Tongue (tissue), 2 donors: Measurements from ENCODE around the gene C1QC. TPM values are rescaled to one million over a fixed set of nuclear protein-coding genes. Genes with fewer than 3 reads are reported as not detected.
"Not testable (repeated sequence)": the region's sequence is repeated elsewhere in the genome, so short reads cannot be mapped to it uniquely, and the experiment has no call there.

Experiments
- DNase-seq: peaks from one replicate; pipeline ENCODE4 v3.0.0-alpha.2; 2015
- total RNA-seq: library from RNA; depleted of rRNA; stranded (reverse); fragments of >200 nt; gene quantifications from one replicate; pipeline ENCODE4 v1.2.3, GENCODE V29; 2014

C1QC gene
- total RNA-seq, 1 donor from 2014 or later = 20.5 TPM

DNA sequence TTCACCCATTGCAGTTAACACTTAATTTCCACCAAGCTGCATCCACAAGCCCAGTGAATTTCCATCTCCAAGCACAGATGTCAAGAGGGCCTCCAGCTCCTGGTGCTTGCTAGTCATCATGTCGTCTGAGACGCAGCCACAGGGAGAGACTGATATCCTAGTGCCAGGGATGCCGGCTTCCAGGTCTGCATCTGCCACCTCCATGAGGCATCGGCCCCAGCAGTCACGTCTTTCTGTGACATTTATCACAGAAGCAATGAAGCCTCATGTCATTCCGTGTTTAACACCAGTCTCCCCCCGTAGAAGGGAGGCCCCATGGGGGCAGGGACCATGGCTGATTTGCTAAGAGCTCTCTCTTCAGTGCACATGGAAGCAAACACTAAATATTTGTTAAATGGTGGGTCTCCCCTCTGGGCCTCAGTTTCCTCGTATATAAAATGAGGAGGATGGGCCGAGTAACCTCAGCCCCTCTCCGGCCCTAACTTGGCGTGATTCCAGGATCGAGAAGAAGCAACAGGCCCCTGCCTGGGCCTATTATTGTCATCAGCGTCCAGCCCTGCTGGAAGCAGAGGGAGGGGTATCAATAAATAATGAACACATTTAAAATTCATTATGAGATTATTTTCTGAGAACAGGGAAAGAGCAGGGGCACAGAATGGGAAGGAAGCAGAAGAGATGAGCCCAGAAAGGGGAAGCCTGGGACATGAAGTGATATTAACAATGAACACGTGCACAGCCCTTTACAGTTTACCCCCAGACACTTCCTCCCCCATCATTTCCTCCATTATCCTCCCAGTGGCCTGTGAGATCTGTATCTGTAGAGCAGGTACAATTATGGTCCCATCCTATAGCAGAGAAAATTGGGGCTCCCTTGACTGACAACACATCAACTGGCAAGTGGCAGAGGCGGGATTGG lies 8.8 kb downstream of the C1QC start:
- no peak for DNase-seq

DNA sequence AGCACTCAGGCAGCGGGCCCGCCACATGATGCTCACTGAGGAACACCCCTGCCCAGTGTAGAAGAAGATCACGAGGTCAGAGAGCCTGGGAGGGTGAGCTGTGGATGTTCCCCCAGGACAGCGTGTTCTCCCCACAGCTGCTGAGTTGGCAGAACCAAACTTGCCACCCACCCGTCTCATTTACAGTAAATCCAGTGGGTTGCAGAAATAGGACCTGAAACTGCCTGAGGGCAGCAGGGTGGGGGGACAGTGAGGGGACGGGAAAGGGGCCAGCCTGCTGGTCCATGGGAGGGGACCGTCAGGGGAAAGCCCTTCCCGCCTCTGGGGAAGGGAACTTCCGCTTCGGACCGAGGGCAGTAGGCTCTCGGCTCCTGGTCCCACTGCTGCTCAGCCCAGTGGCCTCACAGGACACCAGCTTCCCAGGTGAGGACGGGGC lies 9.5 kb downstream of the C1QC start, which contains the start of gene C1QB:
Gene C1QB, plus strand, starts transcription at position 356 of the 436 bp plus-strand sequence. CDS start 6,227 bp downstream, outside the sequence.
- no peak for DNase-seq

DNA sequence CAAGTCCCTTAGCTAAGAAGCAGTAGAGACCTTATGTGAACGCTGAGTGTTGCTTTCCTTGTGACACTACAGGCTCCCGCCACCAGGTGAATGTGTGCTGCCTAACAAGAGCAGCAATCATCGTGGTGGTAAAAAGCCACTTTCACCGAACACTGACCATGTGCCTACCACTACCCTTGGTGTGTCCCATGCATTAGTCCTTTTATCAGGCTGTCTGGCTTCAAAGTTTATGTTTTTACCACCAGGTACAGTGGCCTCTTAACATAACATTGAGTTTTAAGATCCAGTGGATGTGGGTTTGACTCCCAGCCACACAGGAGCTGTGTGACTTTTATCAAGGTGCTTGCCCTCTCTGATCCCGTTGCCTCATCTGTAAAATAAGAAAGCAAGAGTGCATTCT lies 11.3 kb downstream of the C1QC start:
- no peak for DNase-seq

DNA sequence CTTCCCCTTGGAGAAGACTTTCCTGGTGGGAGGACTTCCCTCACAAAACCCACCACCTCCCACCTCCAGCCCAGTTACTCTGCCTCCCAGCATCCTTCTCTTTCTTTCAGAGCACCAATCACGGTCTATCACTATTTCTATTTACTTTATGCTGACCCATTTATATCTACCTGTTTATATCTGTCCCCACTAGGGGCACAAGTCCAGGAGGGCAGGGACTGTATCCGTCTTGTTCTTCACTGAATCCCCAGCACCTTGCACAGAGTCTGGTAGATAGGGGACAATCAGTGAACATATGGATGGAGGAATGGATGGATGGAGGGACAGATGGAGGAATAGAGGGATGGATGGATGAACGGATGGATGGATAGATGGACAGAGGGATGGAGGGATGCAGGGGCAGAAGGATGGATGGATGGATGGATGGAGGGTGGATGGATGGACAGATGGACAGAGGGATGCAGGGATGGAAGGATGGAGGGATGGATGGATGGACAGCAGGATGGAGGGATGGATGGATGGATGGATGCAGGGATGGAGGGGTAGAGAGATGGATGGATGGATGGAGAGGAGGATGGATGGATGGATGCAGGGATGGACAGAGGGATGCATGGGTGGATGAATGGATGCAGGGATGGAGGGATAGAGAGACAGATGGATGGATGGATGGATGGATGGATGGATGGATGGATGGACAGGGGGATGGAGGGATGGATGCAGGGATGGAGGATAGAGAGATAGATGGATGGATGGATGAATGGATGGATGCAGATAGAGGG lies 15.1 kb downstream of the C1QC start:
- DNase-seq = no peak

DNA sequence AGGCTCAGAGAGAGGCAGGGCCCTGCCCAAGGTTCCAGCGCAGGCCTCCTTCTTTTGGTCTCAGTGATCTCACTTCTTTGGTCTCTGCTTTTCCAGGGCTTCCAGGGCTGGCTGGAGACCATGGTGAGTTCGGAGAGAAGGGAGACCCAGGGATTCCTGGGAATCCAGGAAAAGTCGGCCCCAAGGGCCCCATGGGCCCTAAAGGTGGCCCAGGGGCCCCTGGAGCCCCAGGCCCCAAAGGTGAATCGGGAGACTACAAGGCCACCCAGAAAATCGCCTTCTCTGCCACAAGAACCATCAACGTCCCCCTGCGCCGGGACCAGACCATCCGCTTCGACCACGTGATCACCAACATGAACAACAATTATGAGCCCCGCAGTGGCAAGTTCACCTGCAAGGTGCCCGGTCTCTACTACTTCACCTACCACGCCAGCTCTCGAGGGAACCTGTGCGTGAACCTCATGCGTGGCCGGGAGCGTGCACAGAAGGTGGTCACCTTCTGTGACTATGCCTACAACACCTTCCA lies 17.3 kb downstream of the C1QC start:
- no peak for DNase-seq

DNA sequence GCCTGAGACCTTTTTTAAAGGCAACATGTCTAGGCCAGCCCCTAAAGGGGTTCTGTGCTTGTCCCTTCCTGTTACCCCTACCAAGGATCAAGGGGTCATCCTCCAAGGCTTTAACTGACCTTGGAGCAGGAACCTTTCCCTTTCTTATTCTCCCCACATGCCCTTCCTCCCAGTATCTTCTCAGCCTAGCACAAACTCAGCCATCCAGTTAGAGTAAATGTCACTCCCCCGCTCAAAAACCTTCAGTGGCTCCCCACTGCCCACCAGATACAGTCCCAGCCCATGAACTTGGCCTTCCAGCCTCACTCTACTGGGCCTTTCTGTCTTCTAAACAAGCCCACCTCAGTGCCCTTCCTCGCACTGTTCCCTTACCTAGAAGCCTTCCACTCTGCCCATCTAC lies 18.4 kb downstream of the C1QC start:
- DNase-seq = no peak

DNA sequence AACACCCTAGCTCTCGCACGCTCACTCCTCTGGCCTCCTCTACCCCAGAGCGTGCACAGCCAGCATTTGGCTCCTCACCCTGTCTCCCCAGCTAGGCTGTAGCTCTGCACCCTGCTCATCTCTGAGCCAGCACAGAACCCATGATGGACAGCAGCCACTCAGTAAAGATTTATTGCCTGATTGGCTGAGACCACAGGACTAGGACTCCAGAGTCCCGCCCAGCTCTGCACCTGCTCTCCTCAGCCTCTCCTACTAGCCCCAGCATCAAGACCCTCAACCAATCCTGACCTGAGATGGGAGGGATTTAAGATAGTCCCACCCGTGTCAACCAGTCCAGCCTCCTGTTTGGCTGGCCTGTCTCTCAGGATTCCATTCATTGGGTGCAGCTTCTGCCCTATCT lies 18.9 kb downstream of the C1QC start:
- DNase-seq = no peak

DNA sequence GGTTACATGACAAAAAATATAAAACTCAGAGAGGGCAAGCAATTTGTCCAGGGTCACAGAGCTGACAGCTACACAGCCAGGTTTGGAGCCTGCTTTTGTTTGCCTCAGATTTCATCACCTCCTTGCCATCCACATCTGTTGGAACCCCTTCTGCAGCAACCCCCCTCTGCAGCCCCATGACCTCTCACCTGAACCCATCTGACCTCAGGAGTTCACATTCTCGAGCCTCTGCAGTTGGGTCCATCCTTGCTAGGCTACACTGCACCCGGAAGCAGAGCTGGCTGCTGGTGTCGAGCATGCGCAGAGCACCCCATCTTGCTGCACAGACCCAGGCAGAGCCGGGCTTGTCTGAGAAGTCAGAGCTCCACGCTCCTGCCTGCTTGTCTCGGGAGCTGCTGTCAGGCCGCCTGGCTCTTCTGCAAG lies 19.6 kb downstream of the C1QC start:
- DNase-seq = no peak

DNA sequence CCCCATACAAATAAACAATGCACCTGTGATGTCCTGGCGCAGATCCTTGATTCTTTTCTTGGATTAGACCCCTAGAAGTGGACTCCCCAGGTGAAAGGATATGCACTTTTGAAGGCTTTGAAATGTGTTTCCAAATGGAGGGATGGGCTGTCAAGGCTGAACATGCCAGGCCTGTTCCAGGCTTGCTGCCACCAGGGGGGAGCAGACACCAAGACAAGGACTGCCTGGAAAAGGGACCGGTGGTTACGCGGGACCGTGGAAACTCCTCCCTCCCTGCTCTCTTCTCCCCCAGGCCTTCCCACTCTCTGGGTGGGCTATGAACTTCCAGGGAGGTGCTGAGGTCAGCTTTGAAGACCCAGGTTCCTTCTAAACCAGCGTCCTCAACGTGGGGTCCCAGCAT lies 22.3 kb downstream of the C1QC start:
- DNase-seq = peak; percentile 70

DNA sequence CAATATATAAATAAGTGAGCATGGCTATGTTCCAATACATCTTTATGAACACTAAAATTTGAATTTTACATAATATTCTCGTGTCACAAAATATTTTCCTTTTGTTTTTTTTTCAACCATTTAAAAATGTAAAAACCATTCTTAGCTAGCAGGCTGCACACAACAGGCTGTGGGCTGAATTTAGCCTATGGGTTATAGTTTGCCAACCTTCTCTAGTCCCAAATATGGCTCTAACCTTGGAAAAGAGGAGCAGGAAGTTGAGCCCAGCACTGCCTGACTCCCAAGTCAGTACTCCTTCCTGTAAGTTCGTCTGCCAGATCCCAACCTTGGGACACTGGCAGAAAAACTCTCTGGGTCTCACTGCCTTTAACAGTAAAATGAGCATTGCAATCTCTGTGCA lies 23.0 kb downstream of the C1QC start:
- no peak for DNase-seq

DNA sequence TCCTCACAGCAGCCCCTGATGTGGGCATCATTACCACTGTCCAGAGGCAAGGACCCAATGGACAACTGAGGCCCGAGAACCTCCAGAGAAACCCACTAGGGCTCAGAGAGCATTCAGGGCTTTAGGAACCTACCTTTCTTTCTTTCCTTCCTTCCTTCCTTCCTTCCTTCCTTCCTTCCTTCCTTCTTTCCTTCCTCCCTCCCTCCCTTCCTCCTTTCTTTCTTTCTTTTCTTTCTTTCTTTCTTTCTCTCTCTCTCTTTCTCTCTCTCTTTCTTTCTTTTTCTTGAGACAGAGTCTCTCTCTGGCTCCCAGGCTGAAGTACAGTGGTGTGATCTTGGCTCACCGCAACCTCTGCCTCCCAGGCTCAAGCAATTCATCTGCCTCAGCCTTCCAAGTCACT lies 25.4 kb downstream of the C1QC start:
- DNase-seq = not testable (repeated sequence)

DNA sequence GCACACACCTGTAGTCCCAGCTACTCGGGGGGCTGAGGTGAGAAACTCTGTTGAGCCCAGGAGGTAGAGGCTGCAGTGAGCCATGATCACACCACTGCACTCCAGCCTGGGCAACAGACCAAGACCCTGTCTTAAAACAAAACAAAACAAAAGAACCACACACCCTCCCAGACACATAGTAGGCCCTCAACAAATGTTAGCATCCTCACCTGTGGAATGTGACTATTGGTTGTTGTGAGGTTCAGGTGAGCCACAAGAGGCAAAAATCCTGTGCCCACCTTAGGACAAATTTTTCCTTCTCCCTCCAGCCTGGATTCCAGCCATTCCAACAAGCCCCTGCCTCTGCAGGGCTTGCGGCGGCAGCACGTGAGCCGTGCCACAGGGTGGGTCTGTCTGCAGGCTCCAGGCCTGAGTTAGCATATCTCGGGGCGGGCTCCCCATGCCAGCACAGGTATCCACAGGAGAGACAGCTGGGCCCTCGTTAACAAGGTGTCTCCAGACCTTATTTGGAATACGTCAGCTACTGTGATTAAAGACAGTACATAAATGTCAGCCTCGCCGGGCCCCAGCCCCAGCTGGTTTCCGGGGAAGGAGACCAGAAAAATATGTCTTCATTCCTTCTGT lies 27.0 kb downstream of the C1QC start:
- DNase-seq = no peak

DNA sequence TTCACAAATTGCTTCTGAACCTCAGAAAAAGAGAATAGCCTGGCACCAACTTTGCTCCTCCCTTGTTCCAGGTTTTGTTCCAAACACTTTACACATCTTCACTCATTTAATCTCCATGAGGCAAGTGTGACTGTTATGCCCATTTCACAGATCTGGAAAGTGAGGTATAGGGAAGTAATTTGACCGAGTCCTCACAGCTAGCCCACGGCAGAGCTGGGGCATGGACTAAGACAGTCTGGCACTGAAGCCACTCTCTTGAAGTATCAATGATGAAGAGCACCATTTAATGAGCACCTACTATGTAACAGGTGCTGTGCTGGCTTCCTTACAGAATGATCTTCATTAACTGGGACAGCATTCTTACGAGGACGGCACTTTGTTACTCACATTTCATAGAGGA lies 28.6 kb downstream of the C1QC start:
- DNase-seq = no peak

DNA sequence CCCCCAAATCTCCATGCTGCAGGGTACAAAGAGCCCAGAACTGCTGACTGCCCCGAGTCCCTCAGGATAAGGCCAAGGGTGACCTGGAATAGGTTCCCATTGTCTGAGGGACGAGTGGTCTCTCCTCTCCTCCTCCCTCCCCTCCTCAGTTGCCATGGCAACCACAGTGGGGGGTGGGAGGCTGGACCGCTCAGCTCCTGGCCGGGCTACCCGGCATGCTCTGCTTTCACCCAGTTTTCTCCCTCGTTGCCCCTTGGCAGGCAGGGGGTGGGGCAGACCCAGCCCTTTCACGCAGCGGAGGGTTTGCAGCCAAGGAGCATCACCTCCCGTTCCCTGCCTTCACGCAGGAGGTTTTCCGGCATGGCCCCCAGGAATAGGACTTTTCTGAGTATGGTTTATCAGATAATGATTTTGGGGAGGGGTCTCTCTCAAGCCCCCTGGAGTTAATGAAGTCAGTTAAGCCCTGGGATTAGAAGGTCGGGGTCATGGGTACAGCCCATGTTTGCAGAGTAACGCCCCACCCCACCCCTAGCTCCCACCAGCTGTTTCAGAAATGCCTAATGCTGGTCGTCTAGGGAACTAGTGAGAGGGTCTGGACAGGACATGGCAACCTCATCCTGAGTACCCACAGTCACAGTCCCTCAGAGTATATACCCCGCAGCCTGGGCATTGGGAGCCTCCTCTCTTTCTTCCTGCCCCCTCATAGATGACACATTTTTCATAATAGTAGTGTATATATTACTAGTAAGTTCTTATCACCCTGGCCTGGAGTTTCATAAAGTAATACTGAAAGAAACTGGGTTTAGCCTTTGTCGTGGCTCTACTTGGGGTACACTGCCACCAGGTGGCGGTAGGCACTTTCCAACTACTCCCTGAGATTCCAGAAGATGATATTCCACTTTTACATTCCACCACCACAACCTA lies 30.3 kb downstream of the C1QC start:
- peak; percentile 80 for DNase-seq

DNA sequence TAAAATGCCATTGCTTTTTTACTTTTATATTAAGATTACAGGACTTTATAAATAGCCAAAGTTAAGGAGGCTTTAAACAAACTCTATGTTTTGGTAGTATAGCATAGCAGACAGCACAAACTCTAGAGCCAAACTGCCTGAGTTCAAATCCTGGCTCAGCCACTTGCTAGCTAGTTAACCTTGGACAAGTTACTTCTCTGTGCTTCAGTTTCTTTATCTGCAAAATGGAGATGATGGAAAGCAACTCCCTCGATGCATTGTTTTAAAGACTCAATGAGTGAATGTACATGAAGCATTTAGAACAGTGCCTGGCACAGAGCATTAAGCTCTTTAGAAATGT lies 30.9 kb downstream of the C1QC start:
- DNase-seq = no peak

DNA sequence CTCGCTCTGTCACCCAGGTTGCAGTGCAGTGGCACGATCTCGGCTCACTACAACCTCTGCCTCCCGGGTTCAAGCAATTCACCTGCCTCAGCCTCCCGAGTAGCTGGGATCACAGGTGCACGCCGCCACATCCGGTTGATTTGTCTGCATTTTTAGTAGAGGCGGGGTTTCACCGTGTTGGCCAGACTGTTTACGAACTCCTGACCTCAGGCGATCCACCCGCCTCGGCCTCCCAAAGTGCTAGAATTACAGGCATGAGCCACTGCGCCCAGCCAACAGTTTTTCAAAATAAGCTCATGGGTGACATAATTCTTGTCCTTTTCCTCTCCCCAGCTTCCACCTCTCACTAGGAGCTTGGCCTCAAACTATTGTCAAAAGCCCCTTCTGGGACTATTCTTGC lies 32.7 kb downstream of the C1QC start:
- not testable (repeated sequence) for DNase-seq

DNA sequence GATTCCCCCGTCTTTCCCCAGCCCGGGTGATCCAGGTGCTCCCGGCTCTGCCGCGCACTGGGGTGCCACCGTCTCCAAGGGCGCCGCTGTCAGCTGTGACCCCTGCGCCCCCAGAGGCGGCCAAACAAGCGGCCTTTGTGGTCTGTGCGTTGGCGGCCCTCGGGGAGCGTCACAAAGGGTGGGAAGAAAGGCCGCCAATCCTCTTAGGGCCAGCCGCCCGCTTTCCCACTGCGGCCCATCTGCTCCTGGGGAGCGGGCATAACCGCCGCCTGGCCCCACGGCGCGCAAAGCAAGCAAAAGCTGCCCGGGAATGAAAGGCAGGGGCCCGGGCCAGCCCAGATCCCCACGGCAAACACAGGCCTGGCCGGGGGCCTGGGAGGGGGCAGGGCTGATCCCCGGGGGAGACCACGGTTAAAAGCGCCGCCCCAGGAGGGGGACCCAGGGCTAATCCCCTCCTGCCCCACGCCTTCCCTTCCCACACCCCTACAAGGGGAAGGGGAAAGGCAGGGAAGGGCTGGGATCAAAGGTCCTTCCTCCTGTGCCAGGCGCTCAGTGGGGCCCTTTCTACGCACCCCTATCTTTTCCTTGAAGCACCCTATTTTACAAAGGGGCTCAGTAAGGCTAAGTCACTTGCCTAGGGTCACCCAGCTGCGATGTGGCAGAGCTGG lies 33.6 kb downstream of the C1QC start:
- no peak for DNase-seq

DNA sequence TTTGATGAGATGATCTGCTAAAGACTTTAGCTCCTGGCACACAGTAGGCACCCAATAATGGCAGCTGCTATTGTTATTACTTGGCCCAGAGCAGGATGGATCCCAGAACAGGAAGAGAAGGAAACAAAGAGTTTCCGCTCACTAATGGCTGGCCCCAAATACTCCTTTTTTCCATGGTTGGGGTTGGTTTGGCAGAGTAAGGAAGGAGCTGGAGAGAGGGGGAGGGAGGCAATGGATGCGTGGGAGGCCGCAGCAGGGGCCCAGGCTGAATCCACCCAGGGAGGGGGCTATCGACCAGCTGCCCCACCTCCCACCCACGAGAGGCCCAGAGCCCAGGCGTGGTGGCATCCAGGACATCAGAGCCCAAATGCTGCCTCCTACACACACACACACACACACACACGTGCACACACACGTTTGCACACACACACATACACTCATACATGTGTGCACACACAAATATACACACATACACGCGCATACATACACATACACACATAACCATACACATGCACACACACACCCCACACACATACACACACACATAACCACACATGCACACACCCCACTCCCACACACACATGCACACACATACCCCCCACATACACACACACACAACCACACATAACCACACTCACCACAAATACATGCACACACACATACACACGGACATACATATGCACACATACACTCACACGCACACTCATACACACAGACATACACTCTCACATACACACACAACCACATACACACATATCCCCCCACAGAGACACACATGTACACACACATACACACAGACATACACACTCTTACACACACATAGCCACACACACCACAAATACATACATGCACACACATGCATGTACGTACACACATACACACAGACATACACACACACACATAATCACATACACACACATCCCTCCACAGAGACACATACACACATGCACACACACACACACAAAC lies 34.8 kb downstream of the C1QC start:
- peak; percentile 34 for DNase-seq

DNA sequence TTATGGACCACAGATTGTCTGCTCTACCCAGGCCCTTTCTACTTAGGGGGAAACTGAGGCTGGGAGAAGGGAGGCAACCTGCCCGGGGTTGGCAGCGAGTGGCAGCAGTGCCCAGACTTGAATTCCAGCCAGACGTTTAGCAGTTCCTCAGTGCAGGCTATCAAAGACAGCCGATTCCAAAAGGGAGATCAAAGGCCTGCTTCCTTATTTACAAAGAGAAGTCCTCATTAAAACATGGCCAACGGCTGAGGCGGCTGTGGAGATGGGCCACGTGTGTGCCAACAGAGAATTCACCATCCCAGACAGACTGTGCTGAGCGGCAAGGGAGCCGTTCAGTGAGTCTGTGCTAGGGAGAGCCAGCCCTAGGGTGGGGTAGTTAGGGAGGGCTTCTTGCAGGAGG lies 37.3 kb downstream of the C1QC start:
- DNase-seq = no peak
